Stimulated activated CD4-positive, alpha-beta T cell treated with anti-CD3 and anti-CD28 coated beads, TNF-alpha, amount 100 ng/mL, for 4 hours (primary cell): Measurements from ENCODE around the gene SORCS2.
"Not testable (repeated sequence)": the region's sequence is repeated elsewhere in the genome, so short reads cannot be mapped to it uniquely, and the experiment has no call there.

Source experiments
- DNase-seq, 3 experiments: peaks; one replicate each; pipeline ENCODE4 v3.0.0-alpha.2; 2020; ENCODE audit warnings: low read depth in 3 of 3

Gene SORCS2

DNA sequence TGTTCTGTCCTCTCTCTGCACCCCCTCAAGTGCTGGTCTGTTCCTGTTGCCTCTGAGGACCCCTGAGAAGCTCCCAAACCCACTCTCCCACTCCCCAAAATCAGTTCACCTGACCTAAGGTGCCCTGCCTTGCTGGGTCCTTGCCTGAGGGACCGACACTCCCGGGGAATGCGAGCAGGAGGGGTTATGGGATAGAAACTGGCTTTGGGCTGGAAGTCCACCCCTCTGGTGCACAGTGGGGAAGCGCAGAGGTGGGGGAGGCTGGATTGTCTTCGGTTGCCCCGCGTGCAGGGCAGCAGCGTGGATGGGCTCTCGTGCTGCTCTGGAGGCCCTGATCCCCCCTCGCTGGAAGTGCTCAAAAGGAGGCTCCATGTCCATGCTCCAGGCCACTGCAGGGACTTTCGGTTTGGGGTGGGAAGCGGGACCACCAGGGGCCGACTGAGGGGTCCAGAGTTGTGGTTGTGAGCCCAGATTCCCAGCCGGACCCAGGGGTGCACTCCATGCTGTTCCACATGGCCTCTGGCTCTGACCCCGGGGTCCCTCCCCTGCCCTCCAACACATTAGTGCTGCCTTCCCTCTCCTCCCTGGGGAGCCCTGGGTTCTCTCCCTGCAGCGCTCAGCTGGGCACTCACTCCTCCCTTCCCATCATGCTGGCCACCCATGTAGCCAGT is 7.6 kb downstream of the SORCS2 start:
- DNase-seq: no peak

DNA sequence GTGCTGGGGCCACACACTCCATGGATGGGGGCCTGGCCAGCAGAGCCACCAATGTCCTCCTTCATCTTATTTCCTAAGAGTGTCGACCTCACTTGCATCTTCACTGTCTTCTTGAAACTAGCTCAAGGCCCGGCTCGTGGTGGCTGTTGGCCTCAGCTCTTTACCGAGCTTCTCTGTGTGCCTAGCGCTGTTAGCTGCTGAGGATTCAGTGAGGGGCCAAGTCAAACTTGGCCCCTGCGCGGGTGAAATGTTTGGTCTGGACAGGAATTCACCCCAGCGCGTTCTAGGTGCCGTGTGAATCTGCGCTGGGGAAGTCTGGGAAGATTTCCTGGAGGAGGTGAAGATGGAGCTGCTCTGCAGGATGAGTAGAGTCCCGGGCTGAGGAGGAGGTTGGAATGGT is 8.5 kb downstream of the SORCS2 start:
- no peak for DNase-seq

DNA sequence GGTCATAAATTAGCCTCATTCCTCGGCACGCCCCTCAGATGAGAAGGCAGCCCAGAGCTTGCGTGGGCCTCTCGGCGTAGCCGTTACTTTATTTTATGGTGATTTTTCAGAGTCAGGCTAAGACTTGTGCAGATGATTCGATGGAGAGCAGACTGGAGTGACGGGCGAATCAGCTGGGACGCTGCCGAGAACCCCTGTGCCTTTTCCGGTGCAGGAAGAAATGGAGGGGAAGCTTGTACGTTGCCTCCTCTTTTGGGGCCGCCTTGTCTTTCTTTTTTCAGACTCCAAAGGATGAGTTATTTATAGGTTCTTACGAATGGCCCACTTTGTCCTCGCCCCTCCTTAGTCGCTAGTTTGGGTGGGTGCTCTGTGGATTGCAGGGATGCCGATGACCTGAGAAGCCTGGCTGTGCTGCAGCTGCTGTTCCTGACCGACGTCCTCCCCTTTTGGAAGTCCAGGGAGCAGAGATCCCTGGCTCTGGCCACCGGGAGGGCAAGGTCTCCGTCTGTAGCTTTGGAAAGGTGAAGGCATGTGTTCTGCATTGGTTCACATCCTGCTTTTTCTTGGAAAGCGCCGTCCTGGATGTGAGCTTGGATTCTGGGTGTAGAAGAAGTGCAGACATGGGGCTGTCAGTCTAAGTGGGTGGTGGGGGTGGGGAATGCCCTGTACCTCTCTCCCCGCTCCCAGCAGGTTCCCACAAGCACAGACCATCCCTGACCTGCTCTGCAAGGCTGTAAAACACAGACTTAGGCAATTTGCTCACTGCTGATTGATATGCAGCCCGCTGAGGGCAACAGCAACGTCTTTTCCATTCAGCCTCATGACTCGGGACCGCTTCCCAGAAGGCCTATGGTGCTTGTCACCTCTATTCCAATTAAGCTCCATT is 9.3 kb downstream of the SORCS2 start:
- no peak for DNase-seq

DNA sequence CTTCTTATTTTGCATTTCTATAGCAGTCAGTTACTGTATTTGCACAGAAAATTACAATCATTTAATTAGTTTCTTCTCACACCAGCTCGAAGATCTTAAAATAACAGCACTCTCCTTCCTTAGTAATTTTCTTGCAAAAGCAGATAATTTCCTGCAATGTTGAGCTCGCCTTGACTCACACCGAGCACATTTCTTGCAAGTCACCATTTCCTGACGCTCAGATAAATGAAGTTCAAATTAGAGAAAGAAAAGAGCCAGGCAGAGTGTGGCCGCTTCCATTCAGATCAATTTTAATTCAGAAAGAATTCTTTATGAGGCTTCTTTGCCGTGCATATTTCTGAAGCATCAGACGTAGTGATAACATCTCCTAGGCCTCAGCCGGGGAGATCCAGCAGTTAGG is 10.1 kb downstream of the SORCS2 start:
- DNase-seq: no peak

DNA sequence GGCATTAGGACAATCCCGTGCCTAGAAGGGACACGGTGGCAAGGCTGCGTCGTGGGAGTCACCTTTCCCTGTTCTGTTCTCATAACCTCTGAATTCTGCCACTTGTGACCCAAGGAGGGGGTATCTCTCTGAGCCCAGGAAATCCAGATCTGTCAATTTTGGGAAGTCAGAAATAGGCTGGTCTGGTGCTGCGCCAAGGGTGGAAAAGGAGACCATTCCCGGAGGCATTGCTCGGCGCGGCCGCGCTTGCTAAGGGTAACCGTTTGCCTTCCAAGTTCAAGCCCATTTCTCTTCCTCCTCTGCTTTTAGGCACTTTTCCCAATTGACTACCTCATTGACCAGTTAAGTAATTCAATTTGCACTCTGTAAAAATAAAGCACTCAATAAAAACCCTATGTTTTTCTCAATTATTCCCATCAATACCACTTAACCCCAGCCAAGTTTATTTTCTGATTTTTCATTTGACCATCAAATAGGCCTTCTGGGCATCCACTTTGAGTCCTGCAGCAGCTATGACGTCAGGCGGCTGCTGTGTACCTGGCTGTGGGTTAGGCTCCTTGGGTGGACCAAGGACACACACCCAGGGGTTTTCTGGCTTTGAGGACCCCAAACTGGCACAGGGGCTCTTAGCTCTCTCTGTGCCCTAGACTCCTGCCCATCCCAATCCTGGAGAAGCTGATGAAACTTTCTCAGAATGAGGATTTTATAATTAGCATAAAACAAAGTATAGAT is 12.5 kb downstream of the SORCS2 start:
- DNase-seq: no peak

DNA sequence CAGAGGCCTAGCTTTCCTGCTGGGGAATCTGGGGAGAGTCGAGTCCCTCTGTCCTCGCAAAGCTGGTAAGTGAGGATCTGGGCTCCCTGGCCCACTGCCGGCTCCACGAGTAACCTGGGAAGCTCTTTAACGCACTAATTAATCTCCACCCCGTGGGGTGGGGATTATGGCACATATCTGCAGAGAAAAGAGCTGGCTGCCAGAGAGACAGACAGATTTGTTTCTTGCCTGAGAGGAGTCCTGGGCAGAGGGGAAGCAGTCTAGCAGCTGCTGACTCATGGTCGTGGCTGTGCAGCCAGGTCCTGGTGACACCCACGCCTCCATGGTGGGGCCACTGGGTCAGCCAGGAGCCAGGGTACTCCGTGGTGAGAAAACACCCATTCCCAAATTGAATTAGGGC is 14.0 kb downstream of the SORCS2 start:
- no peak for DNase-seq

DNA sequence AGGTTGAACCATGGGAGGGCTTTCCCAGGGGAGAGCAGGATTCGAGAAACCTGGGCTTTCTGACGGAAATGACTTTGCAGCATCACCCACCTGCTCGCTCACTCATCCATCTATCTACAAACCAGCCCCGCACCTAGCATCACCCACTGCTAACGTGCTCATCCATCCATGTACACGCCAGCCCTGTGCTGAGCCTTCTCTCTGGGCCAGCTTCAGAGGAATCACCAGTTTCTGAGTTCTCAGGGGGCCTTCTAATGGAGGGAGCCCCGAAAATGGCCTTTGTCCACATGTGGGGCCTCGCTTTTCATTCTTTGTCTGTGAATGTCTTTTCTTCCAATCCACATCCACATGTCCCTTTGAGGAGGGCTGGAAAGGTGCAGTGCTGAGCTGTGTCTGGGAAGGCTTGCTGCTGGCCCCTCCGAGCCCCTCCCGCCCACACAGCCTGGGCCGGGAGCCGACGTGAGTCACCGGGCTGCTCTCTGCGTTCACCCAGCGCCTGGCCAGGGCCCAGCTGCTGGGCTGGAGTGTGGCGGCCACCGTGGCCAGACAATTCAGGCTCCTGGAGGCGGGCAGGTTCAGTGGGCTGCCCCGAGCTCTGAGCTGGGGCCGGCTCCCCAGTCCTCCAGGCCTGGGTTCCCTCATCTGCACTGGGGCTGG is 14.7 kb downstream of the SORCS2 start:
- DNase-seq: no peak

DNA sequence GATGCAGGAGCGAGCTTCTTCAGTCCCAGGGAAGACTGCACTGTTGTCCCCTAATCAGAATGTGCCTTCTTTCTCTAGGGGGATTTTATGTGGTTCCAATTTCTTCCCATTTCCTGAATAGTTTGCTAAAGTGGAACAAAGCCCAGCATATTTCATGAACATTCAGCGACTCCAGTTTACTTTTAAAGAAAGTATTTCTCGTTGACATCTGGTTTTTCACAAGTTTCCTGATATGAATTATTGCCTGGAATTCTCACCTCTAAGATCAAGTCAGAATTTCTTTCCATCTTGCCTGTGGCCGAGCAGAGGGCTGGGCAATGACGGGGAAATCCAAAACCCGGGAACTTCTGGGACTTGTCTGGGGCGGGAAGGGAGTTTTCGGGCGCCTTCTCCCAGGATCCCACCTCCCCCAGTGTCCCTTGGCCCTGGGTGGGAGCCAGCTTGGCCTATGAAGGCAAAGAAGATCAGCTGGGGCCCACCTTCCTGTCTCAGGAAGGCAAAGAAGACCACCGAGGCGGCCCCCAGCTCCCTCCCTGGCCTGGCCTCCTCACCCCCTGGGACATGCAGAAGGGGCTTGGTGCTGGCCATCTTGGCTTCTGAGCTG is 15.4 kb downstream of the SORCS2 start:
- no peak for DNase-seq

DNA sequence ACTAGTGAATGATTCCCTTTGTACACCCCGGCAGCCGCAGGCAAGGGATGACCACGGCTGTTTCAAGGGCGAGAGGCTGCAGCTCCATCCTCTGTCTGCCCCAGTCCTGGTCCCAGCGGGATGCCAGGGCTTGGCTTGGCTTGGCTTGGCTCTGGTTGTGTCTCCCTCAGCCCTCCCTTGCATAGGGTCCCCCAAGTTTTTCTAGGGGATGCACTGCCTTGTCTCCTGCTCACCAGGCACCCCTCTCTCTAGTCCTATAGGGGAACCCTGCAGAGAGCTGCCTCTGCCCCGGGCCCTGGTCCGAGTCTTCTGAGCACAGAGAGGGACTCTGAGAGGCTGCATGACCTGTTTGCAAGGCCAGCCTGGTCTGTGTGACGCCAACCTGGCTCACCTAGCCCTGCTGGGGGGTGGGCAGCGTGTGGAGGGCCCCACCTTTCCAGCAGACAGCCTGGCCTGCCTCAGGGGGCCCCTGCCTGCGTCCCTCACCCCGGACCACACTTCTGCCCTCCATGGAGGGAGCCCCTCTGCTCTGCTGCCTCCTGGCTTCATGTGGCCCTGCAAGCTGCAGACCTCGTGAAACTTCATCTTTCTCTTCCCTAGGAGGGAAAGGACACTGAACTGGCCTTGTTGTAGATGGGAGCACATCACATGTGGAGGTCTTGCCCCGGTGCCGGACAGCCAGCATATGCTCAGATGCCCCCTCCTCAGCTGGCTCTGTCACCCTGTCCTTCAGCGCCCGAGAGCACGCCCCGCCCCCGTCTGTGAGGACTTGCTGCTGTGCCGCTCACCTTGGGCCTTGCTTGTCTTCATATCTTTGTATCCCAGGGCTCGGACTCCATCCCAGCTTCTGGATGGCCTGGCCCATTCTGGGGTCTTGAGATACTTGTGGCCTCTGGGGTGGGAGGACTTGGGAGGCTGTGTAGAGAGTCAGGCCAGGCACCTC is 16.4 kb downstream of the SORCS2 start:
- DNase-seq: no peak

DNA sequence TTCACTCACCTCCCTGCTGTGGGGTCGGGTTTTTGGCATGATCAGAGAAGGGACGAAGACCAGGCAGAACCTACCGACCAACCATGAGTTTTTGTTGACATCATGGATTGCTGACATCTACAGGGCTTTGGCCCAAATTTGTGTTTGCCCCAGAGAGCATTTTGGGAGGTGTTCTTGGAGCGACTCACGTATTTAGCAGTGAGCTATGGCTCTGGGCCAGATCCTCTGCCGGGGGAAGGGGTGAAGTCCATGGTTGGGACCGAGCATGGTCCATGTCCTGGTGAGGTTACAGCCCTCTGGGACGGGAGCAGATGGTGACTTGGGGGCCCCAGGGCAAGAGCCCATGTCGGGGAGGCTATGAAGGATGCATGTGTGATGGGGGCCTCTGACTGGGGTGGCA is 17.4 kb downstream of the SORCS2 start:
- DNase-seq: no peak

DNA sequence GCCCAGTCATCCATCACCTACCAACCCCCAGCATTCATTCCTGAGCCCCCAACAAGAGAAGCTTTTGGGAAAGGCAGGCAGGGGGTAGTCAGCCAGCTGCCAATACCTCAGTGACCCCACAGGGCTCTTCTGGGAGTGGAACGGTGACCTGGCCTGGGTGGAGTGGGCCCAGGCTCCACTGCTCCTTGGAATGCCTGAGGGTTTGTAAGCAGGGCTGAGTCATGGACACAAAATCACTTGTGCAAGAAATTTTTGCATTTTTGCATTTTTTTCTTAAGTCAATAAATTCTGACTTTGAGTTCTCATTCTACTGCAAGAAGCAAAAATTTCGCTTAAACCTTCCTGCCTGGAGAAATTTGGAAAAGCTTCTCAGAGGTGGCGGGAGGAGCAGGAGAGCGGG is 18.5 kb downstream of the SORCS2 start:
- no peak for DNase-seq

DNA sequence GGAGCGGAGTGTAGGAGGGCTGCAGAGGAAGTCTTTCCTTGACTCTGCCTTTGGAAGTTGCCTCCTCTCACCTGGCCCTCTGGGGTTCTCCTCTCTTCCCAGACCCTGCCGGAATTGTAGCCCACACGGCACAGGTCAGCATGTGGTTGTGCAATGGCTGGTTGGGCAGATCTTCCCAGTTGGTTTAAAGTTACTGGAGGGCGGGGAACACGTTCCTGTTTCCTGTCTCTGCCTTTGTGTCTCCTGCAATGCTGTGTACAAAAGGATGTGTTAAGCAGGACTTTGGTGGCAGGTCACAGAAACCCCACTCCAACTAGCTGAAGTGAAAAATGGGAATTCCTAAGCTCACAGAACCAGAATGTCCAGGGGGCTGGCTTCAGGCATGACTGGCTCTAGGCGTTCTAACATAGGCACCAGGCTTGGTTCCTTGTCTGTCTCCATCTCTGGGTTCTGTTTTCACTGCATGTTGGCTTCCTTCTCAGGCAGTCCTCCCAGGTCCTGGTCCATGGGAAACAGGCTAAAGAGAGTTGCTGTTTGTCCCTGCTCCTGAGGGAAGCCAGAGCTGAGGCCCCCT is 19.9 kb downstream of the SORCS2 start:
- DNase-seq: no peak

DNA sequence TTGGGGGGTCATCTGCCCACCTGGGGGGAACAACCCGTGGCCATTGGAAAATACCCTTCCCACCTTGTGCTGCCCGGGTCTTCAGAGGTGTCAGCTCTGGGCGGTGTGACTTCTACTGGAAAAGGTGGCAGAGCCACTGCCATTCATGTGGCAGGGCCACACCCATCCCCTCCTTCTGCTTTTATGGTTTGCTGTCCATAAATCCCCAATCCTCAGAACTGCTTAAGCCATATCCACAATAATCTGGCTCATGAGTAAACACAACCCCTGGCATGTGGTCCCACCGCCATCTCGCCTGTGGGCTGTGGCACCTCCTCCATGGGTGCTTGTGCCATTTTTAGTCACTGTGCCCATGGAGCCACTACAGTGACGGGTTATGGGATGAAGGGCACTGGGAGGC is 20.6 kb downstream of the SORCS2 start:
- no peak for DNase-seq

DNA sequence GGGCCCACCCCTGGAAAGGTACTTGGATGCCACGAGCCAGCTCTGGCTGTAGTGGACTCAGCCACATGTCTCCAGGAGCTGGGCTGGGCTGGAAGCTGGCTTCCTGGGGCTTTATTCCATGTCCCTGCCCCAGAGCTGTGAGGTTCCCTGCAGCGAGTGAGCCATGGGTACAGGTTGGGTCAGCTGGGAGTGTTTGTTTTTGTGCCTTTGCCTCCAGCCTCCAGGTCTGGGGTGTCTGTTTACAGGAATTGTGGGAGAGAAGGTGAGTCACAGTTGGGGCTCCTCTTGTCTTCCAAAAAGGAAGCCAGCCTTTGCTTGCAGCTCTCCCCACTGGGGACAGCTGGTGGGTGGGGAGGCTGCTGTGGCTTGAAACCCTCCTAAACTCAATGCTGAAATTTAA is 21.5 kb downstream of the SORCS2 start:
- DNase-seq: no peak

DNA sequence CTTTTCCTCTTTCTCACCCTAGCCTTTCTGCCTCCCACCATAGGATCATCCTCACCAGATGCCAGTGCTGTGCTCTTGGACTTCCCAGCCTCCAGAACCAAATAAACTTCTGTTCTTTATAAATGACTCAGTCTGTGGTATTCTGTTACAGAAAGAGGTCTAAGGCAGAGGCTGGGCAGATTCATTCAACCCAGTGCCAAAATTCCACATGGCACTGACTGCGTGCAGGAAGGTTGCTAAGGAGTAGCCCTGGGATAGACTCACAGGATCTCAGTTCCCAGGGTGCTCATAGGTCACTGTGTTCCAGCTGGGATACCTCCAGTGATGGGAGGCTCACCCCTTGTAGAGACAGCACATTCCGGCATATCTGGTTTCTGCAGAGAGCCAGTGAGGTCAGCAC is 22.0 kb downstream of the SORCS2 start:
- DNase-seq: no peak

DNA sequence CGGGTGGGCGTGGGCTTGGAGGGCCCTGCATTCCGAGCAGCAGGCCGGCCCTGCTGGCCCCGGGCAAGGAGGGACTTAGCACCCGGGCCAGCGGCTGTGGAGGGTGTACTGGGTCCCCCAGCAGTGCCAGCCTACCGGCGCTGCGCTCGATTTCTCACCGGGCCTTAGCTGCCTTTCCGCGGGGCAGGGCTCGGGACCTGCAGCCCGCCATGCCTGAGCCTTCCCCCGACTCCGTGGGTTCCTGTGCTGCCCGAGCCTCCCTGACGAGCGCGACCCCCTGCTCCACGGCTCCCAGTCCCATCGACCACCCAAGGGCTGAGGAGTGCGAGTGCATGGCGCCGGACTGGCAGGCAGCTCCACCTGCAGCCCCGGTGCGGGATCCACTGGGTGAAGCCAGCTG is 22.8 kb downstream of the SORCS2 start:
- not testable (repeated sequence) for DNase-seq

DNA sequence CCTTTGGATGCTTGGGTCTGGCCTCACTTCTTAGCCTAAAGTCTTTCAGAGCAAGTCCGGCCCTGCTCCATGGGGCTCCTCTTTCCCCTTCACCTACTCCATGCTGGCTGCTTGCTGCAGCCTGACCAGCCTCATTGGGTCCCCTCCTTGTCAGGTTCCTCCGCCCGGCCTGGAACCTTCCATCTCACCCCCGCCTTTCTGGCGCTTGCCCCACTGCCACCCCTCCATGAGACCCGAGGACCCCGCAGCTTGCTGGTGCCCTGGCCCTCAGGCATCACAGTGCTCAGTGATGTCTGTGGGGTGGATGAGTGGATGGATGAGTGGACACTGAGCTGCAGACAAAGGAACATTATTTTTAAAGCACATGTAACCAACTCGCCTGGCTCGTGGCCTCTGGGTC is 24.7 kb downstream of the SORCS2 start:
- DNase-seq: no peak

DNA sequence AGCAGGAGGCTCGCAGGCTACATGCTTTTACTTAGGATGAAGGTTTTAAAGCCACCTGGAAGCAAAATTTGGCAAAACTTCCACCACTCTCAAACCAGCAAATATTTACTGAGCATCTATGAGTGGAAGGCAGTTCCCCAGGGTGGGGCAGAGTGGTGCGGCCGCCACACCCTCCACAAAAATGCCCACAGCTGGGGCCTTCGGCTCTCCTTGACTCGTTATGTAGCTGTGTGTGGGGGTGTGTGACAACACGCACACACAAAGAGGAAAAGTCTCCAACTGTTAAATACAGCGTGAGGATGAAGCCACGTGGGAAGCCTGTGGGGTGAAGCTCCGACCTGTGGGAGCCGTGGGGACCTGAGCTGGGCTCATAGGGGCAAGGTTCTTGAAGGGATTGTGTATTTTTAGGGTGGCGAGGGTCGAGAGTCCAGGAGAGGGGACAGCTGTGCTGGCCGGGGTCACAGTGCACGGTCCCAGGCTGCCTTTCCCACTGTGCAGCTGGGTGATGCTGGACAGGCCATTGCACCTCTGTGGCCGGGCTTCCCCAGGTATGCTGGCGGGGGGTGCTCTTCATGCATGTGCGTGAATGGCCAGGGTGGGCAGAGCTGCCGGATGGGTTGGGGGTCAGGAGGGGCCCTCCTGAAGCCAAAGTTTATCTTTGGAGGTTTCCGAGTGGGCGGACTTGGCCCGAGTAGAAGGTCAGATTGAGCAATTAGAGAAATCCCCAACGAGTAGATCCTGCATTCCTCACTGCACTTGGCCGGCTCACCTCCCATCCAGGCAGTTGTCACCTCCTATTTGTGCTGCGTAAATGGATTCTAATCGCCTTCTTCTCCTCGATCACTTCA is 25.4 kb downstream of the SORCS2 start:
- DNase-seq: no peak

DNA sequence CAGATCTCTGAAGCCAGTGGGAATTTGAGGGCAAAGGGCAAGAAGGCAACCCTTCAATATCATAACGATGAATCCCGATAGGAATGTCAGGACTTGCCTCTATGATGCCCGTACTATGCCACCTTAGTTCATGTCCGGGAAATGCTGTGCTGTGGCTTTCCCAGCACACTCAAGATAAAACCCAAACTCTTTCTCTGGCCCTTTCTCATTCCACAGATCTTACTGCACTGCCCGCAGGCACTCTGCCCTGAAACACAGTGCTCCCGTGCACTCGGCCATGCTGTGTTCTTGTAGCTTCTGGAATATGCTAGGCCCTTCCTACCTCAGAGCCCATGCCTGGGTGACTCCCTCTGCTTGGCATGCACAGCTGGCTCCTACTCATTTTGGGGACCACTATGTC is 26.3 kb downstream of the SORCS2 start:
- no peak for DNase-seq
